ENCODE results near the gene ASIC2. TPM values are rescaled to one million over a fixed set of nuclear protein-coding genes. Genes with fewer than 3 reads are reported as not detected.
A peak's percentile ranks its signal among the peaks of the same experiment; 100 is the strongest.

ASIC2 gene
- total RNA-seq, 1 donor from 2014 or later = 0.36 TPM

GRCh38 chr17:33113276-33113990, 179.7 kb downstream of the ASIC2 start:
- Mint-ChIP-seq H3K4me1 (ENCODE audit: low read depth, unreplicated experiment) (peaks cover 5% of the 10 kb centered on the region), H3K36me3 (ENCODE audit: low read depth, unreplicated experiment) (no peaks in the 10 kb centered on the region), H3K4me3 (ENCODE audit: unreplicated experiment) (no peak overlapping the region), H3K27ac (ENCODE audit: unreplicated experiment) (no peak overlapping the region), H3K9me3 (ENCODE audit: unreplicated experiment) (peaks cover 14% of the 10 kb centered on the region), H3K27me3 (ENCODE audit: low read depth, unreplicated experiment) (peaks cover 38% of the 10 kb centered on the region)
- no peak overlapping the region for H3K4me2 ChIP-seq (ENCODE audit: low read length)
- DNase-seq (ENCODE audit: low read depth) = peak; percentile 64
- H3K4me3 ChIP-seq (ENCODE audit: insufficient read depth, low read depth, low read length) = no peak overlapping the region
- no peak overlapping the region for H3K9ac ChIP-seq (ENCODE audit: low read length)
- H3K27ac ChIP-seq (ENCODE audit: low read depth, low read length) = no peak overlapping the region
- no peaks in the 10 kb centered on the region for H3K36me3 ChIP-seq (ENCODE audit: insufficient read depth, low read length)
- peaks cover 2% of the 10 kb centered on the region for H3K27me3 ChIP-seq (ENCODE audit: insufficient read depth, low read length)
- H2AFZ ChIP-seq (ENCODE audit: low read depth, low read length) = no peak overlapping the region
- no peaks in the 10 kb centered on the region for H3K79me2 ChIP-seq (ENCODE audit: insufficient read depth, low read length)
- TF ChIP-seq CTCF (IDR thresholded peaks at IDR 0.05; ENCODE audit: insufficient read depth, low read depth, low read length) (no peak), EZH2 (IDR thresholded peaks at IDR 0.05; ENCODE audit: insufficient read depth, low read length) (no peak)
- no peak for FAIRE-seq
- no peaks in the 10 kb centered on the region for H3K9me3 ChIP-seq (ENCODE audit: insufficient read depth, low read depth, low read length)
- no peaks in the 10 kb centered on the region for H4K20me1 ChIP-seq (ENCODE audit: insufficient read depth, low read length)
- no peaks in the 10 kb centered on the region for H3K4me1 ChIP-seq (ENCODE audit: insufficient read depth, low read length)

GRCh38 chr17:33112763-33113162, 180.3 kb downstream of the ASIC2 start:
- H3K27me3 Mint-ChIP-seq (ENCODE audit: low read depth, unreplicated experiment) = peaks cover 32% of the 10 kb centered on the region
- H3K36me3 Mint-ChIP-seq (ENCODE audit: low read depth, unreplicated experiment) = no peaks in the 10 kb centered on the region
- TF ChIP-seq EZH2 (IDR thresholded peaks at IDR 0.05; ENCODE audit: insufficient read depth, low read length) (no peak), CTCF (IDR thresholded peaks at IDR 0.05; ENCODE audit: insufficient read depth, low read depth, low read length) (no peak)
- Histone ChIP-seq H3K36me3 (ENCODE audit: insufficient read depth, low read length) (no peaks in the 10 kb centered on the region), H3K79me2 (ENCODE audit: insufficient read depth, low read length) (no peaks in the 10 kb centered on the region), H2AFZ (ENCODE audit: low read depth, low read length) (no peak overlapping the region), H3K9me3 (ENCODE audit: insufficient read depth, low read depth, low read length) (no peaks in the 10 kb centered on the region), H3K4me3 (ENCODE audit: insufficient read depth, low read depth, low read length) (no peak overlapping the region), H3K27ac (ENCODE audit: low read depth, low read length) (no peak overlapping the region), H4K20me1 (ENCODE audit: insufficient read depth, low read length) (no peaks in the 10 kb centered on the region), H3K4me1 (ENCODE audit: insufficient read depth, low read length) (no peaks in the 10 kb centered on the region), H3K9ac (ENCODE audit: low read length) (no peak overlapping the region), H3K27me3 (ENCODE audit: insufficient read depth, low read length) (peaks cover 2% of the 10 kb centered on the region), H3K4me2 (ENCODE audit: low read length) (no peak overlapping the region)
- DNase-seq (ENCODE audit: low read depth) = peak; percentile 74
- no peak for FAIRE-seq
- peaks cover 5% of the 10 kb centered on the region for H3K4me1 Mint-ChIP-seq (ENCODE audit: low read depth, unreplicated experiment)
- H3K9me3 Mint-ChIP-seq (ENCODE audit: unreplicated experiment) = peaks cover 14% of the 10 kb centered on the region
- no peak overlapping the region for H3K4me3 Mint-ChIP-seq (ENCODE audit: unreplicated experiment)
- H3K27ac Mint-ChIP-seq (ENCODE audit: unreplicated experiment) = no peak overlapping the region

Data from astrocyte (in vitro differentiated cells and primary cell).